Measurements from ENCODE around the gene PCMTD2.

Gene PCMTD2

GRCh38 chr20:64273109-64273508 lies 17.6 kb downstream of the PCMTD2 start:
- no peak overlapping the region for H3K4me3 ChIP-seq (ENCODE audit: low read depth, low read length)
- DNase-seq (ENCODE audit: low read depth) = no peak

DNA sequence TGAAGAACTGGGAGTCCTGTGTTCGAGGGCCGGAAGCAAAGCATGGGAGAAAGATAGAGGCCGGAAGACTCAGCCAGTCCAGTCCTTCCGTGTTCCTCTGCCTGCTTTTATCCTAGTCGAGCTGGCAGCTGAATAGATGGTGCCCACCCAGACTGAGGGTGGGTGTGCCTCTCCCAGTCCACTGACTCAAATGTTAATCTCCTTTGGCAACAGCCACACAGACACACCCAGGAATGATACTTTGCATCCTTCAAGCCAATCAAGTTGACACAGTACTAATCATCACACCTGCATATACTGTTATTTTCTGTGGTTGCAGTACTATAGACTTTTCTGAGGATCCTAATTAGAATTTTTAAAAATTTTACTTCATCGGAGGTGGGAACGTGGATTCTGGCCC lies 21.3 kb downstream of the PCMTD2 start:
- TF ChIP-seq, protein P1, sequence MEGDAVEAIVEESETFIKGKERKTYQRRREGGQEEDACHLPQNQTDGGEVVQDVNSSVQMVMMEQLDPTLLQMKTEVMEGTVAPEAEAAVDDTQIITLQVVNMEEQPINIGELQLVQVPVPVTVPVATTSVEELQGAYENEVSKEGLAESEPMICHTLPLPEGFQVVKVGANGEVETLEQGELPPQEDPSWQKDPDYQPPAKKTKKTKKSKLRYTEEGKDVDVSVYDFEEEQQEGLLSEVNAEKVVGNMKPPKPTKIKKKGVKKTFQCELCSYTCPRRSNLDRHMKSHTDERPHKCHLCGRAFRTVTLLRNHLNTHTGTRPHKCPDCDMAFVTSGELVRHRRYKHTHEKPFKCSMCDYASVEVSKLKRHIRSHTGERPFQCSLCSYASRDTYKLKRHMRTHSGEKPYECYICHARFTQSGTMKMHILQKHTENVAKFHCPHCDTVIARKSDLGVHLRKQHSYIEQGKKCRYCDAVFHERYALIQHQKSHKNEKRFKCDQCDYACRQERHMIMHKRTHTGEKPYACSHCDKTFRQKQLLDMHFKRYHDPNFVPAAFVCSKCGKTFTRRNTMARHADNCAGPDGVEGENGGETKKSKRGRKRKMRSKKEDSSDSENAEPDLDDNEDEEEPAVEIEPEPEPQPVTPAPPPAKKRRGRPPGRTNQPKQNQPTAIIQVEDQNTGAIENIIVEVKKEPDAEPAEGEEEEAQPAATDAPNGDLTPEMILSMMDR (IDR thresholded peaks at IDR 0.05; ENCODE audit: insufficient read depth, low read depth, low read length, missing control alignments) = no peak
- no peak overlapping the region for H3K4me3 ChIP-seq (ENCODE audit: low read depth, low read length)
- DNase-seq (ENCODE audit: low read depth) = no peak

More at GRCh38 chr20:64273109-64273508, 17.6 kb downstream of the PCMTD2 start:
- TF ChIP-seq, protein P1 (IDR thresholded peaks at IDR 0.05; ENCODE audit: insufficient read depth, low read depth, low read length, missing control alignments) = no peak

DNA sequence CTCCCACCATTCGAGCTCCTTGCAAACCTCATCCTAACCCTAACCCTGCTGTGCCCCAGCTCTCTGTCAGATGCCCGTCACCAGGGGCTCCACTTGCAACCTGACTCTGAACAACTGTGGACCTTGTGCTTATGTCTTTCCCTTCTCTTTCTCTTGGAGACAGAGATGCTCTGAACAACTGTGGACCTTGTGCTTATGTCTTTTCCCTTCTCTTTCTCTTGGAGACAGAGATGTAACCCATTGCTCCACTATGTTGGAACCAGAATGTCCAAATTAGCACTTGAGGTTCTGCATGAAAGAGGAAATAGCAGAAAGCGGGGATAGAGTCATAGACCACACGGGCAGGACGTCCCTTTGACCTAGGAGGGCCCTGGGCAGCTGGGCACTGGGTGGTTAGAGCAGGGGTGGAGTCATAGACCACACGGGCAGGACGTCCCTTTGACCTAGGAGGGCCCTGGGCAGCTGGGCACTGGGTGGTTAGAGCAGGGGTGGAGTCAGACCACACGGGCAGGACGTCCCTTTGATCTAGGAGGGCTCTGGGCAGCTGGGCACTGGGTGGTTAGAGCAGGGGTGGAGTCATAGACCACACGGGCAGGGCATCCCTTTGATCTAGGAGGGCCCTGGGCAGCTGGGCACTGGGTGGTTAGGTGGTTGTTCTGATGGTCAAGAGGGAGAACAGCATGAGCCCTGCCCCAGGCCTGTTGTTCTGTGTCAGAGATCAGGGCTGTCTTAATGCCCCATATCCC lies 22.2 kb downstream of the PCMTD2 start:
- no peak for DNase-seq (ENCODE audit: low read depth)
- TF ChIP-seq, protein P1 (IDR thresholded peaks at IDR 0.05; ENCODE audit: insufficient read depth, low read depth, low read length, missing control alignments) = no peak

GRCh38 chr20:64278317-64278681 lies 22.8 kb downstream of the PCMTD2 start:
- TF ChIP-seq, protein P1 (IDR thresholded peaks at IDR 0.05; ENCODE audit: insufficient read depth, low read depth, low read length, missing control alignments) = no peak
- H3K4me3 ChIP-seq (ENCODE audit: low read depth, low read length) = no peak overlapping the region
- no peak for DNase-seq (ENCODE audit: low read depth)

More for the DNA sequence above, 22.2 kb downstream of the PCMTD2 start:
- H3K4me3 ChIP-seq (ENCODE audit: low read depth, low read length) = no peak overlapping the region

DNA sequence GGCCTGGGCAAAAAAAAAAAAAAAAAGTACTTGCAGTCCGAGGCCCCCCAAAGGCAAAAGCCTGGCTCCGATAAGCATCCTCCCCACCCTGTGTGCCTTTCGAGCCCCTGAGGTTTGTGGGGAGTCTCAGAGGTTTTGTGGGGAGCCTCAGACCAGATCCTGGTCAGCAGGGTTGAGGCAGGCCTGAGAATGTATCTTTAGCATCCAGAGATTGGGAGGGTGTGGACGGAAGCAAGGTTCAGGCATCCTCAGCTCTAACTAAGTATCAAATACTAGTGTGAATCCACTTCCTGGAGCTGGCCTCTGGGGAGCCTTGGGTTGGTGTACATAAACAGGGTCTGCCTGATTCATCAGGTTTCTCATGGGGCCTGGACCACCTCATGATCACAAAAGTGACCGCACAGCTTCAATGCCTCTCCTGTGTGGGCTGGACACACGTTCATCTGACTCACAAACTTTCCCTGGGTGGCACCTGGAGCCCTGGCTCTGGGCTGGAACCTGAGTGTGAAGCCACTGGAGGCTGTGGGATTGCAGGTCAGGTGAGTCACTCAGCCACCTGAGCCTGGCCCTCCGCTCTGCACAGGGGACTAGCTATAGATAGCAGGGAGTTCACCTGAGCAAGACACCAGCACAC lies 24.4 kb downstream of the PCMTD2 start:
- H3K4me3 ChIP-seq (ENCODE audit: low read depth, low read length) = no peak overlapping the region
- DNase-seq (ENCODE audit: low read depth) = no peak
- TF ChIP-seq, protein P1 (IDR thresholded peaks at IDR 0.05; ENCODE audit: insufficient read depth, low read depth, low read length, missing control alignments) = no peak

DNA sequence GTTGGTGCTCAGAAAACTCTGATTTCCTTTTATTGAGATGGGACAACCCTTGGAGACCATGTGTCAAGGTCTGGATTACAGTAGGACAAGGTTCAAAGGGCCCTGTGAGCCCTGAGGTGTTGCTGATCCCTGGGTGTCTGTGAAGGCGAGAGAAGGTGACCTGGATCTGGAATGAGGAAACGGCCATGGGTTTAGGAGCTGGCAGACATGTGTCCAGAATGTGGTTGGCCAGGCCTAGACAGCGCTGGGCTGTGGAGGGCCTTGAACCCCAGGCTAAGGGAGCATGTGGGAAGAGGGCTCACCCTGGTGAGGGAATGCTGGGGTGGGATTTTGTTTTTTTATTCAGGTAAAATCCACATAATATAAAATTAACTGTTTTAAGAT lies 24.9 kb downstream of the PCMTD2 start:
- no peak overlapping the region for H3K4me3 ChIP-seq (ENCODE audit: low read depth, low read length)
- DNase-seq (ENCODE audit: low read depth) = no peak
- TF ChIP-seq, protein P1 (IDR thresholded peaks at IDR 0.05; ENCODE audit: insufficient read depth, low read depth, low read length, missing control alignments) = no peak

All from GM12865 (cell line).